Small intestine (tissue), 7 donors: Measurements from ENCODE around the gene POLR2L. TPM values are rescaled to one million over a fixed set of nuclear protein-coding genes. Genes with fewer than 3 reads are reported as not detected.

Source experiments
- DNase-seq, 2 donors: peaks; one replicate each; pipeline versions ENCODE4 v3.0.0 to v3.0.0-alpha.2; 2013
- FAIRE-seq: peaks from 2 replicates; lab custom pipeline; 2012; peaks lifted over from hg19 to GRCh38; lab: Jason Lieb, UNC
- H3K27ac ChIP-seq, 3 donors: one replicate each; pipeline ENCODE4 v1.5.1; 2013; ENCODE audit warnings: low read length in 2 of 3, mild to moderate bottlenecking in 2 of 3, control low read depth in 1 of 3, inconsistent platforms in 1 of 3, low read depth in 1 of 3, moderate library complexity in 1 of 3
- H3K27me3 ChIP-seq, 3 donors: one replicate each; pipeline ENCODE4 v1.6.1; 2013; ENCODE audit warnings: low read length in 3 of 3, inconsistent platforms in 1 of 3; ENCODE audit not compliant: control insufficient read depth in 3 of 3, insufficient read depth in 3 of 3
- H3K36me3 ChIP-seq, 3 donors: one replicate each; pipeline ENCODE4 v1.6.1; 2013; ENCODE audit warnings: low read length in 3 of 3, inconsistent platforms in 1 of 3, low read depth in 1 of 3, mild to moderate bottlenecking in 1 of 3, moderate library complexity in 1 of 3; ENCODE audit not compliant: control insufficient read depth in 3 of 3, insufficient read depth in 2 of 3
- H3K4me1 ChIP-seq, 3 donors: one replicate each; pipeline ENCODE4 v1.6.1; 2013; ENCODE audit warnings: low read length in 2 of 3, inconsistent platforms in 1 of 3, low read depth in 1 of 3, mild to moderate bottlenecking in 1 of 3, moderate library complexity in 1 of 3; ENCODE audit not compliant: control insufficient read depth in 3 of 3, insufficient read depth in 2 of 3
- H3K4me3 ChIP-seq, 3 donors: one replicate each; pipeline ENCODE4 v1.5.1; 2013; ENCODE audit warnings: low read length in 3 of 3, control low read depth in 1 of 3, inconsistent platforms in 1 of 3, low read depth in 1 of 3, mild to moderate bottlenecking in 1 of 3, moderate library complexity in 1 of 3
- H3K9me3 ChIP-seq, 2 donors: one replicate each; pipeline ENCODE4 v1.6.1; 2013; ENCODE audit warnings: low read depth in 1 of 2, low read length in 1 of 2; ENCODE audit not compliant: control insufficient read depth in 2 of 2, insufficient read depth in 1 of 2
- WGBS, 3 donors: extraction: QIAGEN DNeasy Blood & Tissue Kit; methylation state at CpG; one replicate each; pipeline ENCODE4 v1.1.7; 2013; 5-methylcytosine and 5-hydroxymethylcytosine counted together
- polyA plus RNA-seq, 4 donors: library from polyadenylated mRNA; stranded (reverse) in 3 of 4; unstranded in 1 of 4; fragments of 200-250 nt in 3 of 4; fragments of 120-200 nt in 1 of 4; gene quantifications; one replicate each; pipeline versions ENCODE4 v1.2.1 to v1.2.3, GENCODE V29; 2013
- donor health status: healthy with polysubstance abuse.
- donor health status: control.
- donor health status: control.
- donor health status: Bipolar disorder and iron deficiency.
- donor health status: healthy.

The POLR2L gene
- polyA plus RNA-seq, 4 donors, result 82.9 to 140 (median 132) TPM

DNA sequence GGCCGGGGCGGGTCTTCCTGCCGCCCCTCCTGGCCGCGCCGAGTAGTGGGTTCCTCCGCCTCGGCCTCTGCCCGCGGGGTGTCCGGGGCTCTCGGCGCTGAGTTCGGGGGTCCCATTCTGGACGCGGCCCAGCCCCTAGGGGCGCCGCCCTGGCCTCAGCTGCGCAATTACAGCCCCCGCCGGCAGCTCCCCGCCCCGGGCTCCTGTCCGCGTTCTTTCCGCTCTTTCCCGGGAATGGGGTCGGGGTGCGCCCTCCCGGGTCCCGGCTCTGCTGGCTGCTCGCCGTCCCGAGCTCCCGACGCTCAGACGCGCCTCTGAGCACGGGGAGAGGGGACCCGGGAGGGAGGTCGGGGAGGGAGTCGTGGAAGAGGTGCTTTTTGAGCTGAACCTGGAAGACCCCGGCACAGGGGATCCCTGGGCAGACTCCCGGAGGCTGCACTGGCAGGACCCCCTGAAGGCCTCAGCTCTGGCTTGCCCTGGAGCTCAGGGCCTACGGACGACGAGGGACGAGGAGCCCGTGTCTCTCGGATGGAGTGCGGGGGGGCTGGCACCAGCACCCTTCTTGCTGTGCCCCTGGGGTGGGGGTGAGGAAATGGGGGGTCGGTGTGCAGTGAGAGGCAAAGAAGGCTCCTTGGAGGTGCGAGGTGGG lies 881 bp upstream of the POLR2L start:
- H3K27ac ChIP-seq, result peak overlapping the region; percentile 16 to 84 (median 73)
- H3K9me3 ChIP-seq, result no peaks in the 10 kb centered on the region
- peaks cover under 1 to 31% (median 8%) of the 10 kb centered on the region in 3 donors for H3K36me3 ChIP-seq
- no peak for FAIRE-seq
- 1% methylated on average over 22 to 53 of the region's 53 CpGs for WGBS, 3 donors
- peak overlapping the region; percentile 43 to 85 (median 80) for H3K4me3 ChIP-seq
- H3K27me3 ChIP-seq, result peaks cover 0 to 45% (median 0%) of the 10 kb centered on the region in 3 donors
- no peak for DNase-seq
- H3K4me1 ChIP-seq, result peaks cover 4 to 49% (median 9%) of the 10 kb centered on the region in 3 donors

- Histone ChIP-seq H3K27ac (peak overlapping the region; percentile 38 to 89 (median 80)), H3K36me3 (peaks cover 11 to 44% (median 15%) of the 10 kb centered on the region in 3 donors), H3K9me3 (no peaks in the 10 kb centered on the region), H3K27me3 (peaks cover 0 to 35% (median 0%) of the 10 kb centered on the region in 3 donors), H3K4me3 (peak overlapping the region; percentile 80 to 94 (median 85)), H3K4me1 (peaks cover 4 to 59% (median 9%) of the 10 kb centered on the region in 3 donors)
- 1% methylated on average over 23 to 27 of the region's 27 CpGs for WGBS, 3 donors
- FAIRE-seq (no peak), DNase-seq (no peak)
Observed at GRCh38 chr11:841981-842369, 354 bp downstream of the POLR2L start.

GRCh38 chr11:839875-840617 lies 2.3 kb downstream of the POLR2L start:
- Histone ChIP-seq H3K36me3 (peaks cover 14 to 61% (median 15%) of the 10 kb centered on the region in 3 donors), H3K9me3 (no peaks in the 10 kb centered on the region), H3K4me1 (peaks cover 4 to 67% (median 11%) of the 10 kb centered on the region in 3 donors), H3K27ac (no peak overlapping the region), H3K27me3 (peaks cover 0 to 19% (median 0%) of the 10 kb centered on the region in 3 donors), H3K4me3 (no peak overlapping the region)
- 79 to 86% (median 82%) methylated on average over 24 to 25 of the region's 25 CpGs for WGBS, 3 donors
- FAIRE-seq, result no peak
- DNase-seq, result no peak

DNA sequence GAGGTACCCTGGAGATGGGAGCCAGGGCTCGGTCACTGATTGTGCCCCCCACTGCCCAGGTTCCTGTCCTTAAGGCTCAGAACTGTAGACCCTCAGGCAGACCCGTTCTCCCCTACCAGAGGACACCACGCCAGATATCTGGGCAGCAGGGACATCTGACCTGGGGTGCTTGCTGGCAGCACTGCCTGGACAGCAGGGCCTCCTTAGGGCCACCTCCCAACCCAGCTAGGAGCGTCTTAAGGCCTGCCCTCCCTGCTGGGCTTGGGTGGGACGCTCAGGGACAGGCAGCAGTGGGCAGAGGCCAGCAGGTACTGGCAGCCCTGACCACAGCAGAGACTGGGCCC lies 3.1 kb downstream of the POLR2L start:
- Histone ChIP-seq H3K4me3 (no peak overlapping the region), H3K27ac (peak overlapping the region in 1 of 3 donors; percentile 64), H3K9me3 (no peaks in the 10 kb centered on the region), H3K36me3 (peaks cover 14 to 67% (median 15%) of the 10 kb centered on the region in 3 donors), H3K27me3 (peaks cover 0 to 12% (median 0%) of the 10 kb centered on the region in 3 donors), H3K4me1 (peaks cover 4 to 65% (median 13%) of the 10 kb centered on the region in 3 donors)
- DNase-seq, result no peak
- FAIRE-seq, result no peak
- WGBS, 3 donors, result 88 to 96% (median 94%) methylated on average over 5 of the region's 5 CpGs

DNA sequence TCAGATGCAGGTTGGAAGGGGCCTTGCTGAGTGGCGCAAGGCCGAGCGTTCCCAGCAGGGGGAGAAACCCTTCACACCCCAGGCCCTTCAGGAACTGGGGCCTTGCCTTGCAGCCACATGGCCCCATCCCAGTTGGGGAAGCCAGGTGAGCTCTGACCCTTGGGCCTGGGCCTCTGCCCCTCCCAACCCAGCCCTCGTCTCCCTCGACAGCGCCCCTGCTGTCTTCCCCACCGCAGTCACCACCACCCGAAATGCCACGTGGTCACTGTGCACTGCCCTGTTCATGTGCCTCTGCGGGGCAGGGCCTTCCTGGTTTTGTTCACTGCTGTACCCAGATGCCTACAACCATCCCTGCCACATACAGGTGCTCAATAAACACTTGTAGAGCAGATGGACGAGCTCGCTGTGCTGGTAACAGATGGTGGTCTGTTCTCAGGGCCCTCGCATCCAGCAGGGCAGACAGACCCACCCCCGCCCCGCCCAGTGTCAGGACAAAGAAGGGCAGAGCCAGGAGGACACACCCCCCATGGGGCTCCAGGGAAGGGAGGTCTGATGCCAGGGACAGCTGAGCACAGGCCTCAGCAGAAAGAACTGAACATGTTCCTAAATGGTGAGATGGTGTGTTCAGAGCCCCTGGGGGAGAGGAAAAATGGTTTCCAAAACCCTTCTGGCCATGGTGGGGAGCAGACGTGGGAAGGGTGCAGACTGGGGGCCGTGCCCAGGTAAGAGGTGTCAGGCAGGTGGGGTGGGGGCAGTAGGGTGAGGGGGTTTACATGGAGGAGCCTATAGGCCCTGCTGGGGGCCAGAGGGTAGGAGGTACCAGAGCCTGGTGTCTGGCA lies 3.7 kb downstream of the POLR2L start:
- Histone ChIP-seq H3K27me3 (peaks cover 0 to 6% (median 0%) of the 10 kb centered on the region in 3 donors), H3K9me3 (no peaks in the 10 kb centered on the region), H3K36me3 (peaks cover 14 to 67% (median 15%) of the 10 kb centered on the region in 3 donors), H3K4me1 (peaks cover 4 to 59% (median 13%) of the 10 kb centered on the region in 3 donors), H3K27ac (peak overlapping the region; percentile 4 to 64 (median 32)), H3K4me3 (no peak overlapping the region)
- no peak for FAIRE-seq
- DNase-seq, result peak; percentile 67 to 81
- WGBS, 3 donors, result 25 to 45% (median 42%) methylated on average over 15 to 17 of the region's 17 CpGs

- Histone ChIP-seq H3K36me3 (peaks cover 14 to 67% (median 15%) of the 10 kb centered on the region in 3 donors), H3K27me3 (no peaks in the 10 kb centered on the region), H3K4me3 (no peak overlapping the region), H3K27ac (no peak overlapping the region), H3K4me1 (peaks cover 4 to 53% (median 13%) of the 10 kb centered on the region in 3 donors), H3K9me3 (no peaks in the 10 kb centered on the region)
- DNase-seq (no peak), FAIRE-seq (no peak)
- WGBS, 3 donors, result 72 to 93% (median 83%) methylated on average over 4 to 8 of the region's 8 CpGs
Observed at GRCh38 chr11:837990-838307, 4.4 kb downstream of the POLR2L start.

- Histone ChIP-seq H3K9me3 (no peaks in the 10 kb centered on the region), H3K4me1 (peaks cover 4 to 54% (median 13%) of the 10 kb centered on the region in 3 donors), H3K27ac (peak overlapping the region in 1 of 3 donors; percentile 30), H3K4me3 (no peak overlapping the region), H3K36me3 (peaks cover 14 to 67% (median 15%) of the 10 kb centered on the region in 3 donors), H3K27me3 (no peaks in the 10 kb centered on the region)
- no peak for FAIRE-seq
- 84 to 90% (median 89%) methylated on average over 21 to 22 of the region's 22 CpGs for WGBS, 3 donors
- no peak for DNase-seq
Observed at GRCh38 chr11:837189-837989, 4.9 kb downstream of the POLR2L start.
